ENCODE measurements around the gene RFTN1.

RFTN1 gene

DNA sequence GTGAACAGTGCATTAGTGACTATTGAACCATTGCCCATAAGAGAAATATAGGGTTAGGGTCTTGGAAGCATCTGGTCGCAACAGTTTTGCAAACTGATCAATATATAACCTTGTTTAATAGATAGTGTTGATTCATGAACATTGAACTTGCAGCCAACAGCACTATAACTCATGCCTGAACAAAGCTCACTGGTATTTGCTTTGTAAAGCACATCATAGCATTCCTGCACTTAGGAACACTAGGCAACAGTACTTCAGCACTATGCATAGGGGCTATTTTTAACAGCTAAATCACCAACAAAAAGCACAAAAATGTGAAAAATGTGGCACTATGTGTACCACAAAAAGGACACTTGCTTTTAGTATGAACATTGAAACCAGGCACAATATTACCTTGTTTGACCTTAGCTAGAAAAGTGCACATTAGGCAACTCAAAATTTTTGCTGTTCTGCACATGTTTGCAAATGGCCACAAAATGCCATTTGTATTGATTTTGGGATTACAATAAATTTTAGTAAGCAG is 180.5 kb downstream of the RFTN1 start:
- Histone ChIP-seq H3K27me3 (ENCODE audit: control insufficient read depth, insufficient read depth, low read length) (no peaks in the 10 kb centered on the region), H3K9me3 (ENCODE audit: control insufficient read depth, insufficient read depth, low read depth, low read length) (peaks cover 9% of the 10 kb centered on the region), H3K36me3 (ENCODE audit: control insufficient read depth, insufficient read depth, low read length) (peaks cover 29% of the 10 kb centered on the region), H3K4me1 (ENCODE audit: control insufficient read depth, insufficient read depth, low read length) (no peaks in the 10 kb centered on the region), H3K9ac (ENCODE audit: low read length) (no peak overlapping the region), H3K27ac (ENCODE audit: low read depth, low read length) (no peak overlapping the region), H3K4me3 (ENCODE audit: low read depth, low read length) (no peak overlapping the region)

DNA sequence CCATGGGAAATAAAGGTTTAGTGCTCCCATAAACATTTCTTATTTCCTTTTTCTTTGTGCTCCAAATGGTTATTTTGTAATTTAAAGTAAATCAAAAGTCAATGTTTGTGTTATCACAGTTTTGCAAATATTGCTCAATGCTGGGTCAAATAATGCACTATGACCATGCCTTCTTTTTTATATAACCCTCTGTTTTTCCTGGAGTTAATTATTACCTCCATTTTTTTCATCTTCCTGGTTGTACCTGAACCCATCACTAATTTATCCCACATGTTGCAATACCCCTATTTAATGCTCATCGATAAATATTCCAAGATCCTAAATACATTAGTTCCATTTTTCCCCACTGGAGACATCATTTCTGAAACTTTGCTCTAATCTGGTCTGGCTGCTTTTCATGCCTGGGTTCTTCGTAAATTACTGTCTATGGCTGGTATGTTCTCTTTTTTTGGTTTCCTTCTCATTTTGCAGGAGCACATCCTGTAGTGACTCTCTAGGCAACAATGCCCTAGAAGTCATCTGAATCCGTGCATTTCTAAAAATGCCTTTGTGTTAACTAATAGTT is 182.1 kb downstream of the RFTN1 start:
- H3K4me1 ChIP-seq (ENCODE audit: control insufficient read depth, insufficient read depth, low read length) = no peaks in the 10 kb centered on the region

DNA sequence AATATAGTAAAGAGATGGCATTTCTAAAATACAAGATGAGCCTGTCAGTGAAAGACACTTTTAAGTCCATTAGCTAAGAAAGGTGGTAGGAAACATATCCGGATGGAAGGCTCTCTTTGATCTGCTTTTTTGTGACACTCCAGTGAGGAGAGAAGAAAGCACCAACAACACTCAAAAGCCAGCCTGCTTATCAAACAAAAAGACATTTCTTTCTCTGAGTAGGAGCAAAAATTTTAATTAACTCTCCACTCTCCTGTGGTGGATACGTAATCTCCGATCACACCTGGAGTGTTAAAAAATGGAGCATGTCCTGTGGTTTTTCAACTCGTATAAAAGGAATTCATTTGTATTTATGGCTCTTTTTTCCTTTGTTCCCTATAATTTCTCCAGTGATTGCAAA is 183.1 kb downstream of the RFTN1 start:
- no peaks in the 10 kb centered on the region for H3K27me3 ChIP-seq (ENCODE audit: control insufficient read depth, insufficient read depth, low read length)
- peaks cover 9% of the 10 kb centered on the region for H3K9me3 ChIP-seq (ENCODE audit: control insufficient read depth, insufficient read depth, low read depth, low read length)
- H3K36me3 ChIP-seq (ENCODE audit: control insufficient read depth, insufficient read depth, low read length) = peaks cover 27% of the 10 kb centered on the region
- H3K4me3 ChIP-seq (ENCODE audit: low read depth, low read length) = no peak overlapping the region
- H3K9ac ChIP-seq (ENCODE audit: low read length) = no peak overlapping the region
- H3K27ac ChIP-seq (ENCODE audit: low read depth, low read length) = no peak overlapping the region
- H3K4me1 ChIP-seq (ENCODE audit: control insufficient read depth, insufficient read depth, low read length) = no peaks in the 10 kb centered on the region

More for the DNA sequence above, 182.1 kb downstream of the RFTN1 start:
- Histone ChIP-seq H3K9me3 (ENCODE audit: control insufficient read depth, insufficient read depth, low read depth, low read length) (peaks cover 9% of the 10 kb centered on the region), H3K36me3 (ENCODE audit: control insufficient read depth, insufficient read depth, low read length) (peaks cover 24% of the 10 kb centered on the region), H3K27ac (ENCODE audit: low read depth, low read length) (no peak overlapping the region), H3K9ac (ENCODE audit: low read length) (no peak overlapping the region), H3K4me3 (ENCODE audit: low read depth, low read length) (no peak overlapping the region), H3K27me3 (ENCODE audit: control insufficient read depth, insufficient read depth, low read length) (no peaks in the 10 kb centered on the region)

DNA sequence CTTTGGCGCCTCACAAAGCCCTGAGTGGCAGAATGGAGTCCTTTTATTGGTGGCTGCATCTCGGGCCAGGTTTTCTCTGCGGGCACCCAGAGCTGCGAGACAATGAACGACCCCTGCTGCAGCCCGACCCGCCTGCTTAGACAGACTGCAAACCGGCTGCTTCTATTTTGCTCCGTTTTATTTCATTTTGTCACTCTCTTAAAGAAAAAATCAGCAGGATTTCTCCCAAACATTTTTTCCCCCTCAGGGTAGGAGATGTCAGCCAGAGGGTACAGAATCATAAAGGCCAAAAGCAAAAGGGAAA is 183.7 kb downstream of the RFTN1 start:
- H3K4me3 ChIP-seq (ENCODE audit: low read depth, low read length) = no peak overlapping the region
- H3K9me3 ChIP-seq (ENCODE audit: control insufficient read depth, insufficient read depth, low read depth, low read length) = peaks cover 9% of the 10 kb centered on the region
- H3K27ac ChIP-seq (ENCODE audit: low read depth, low read length) = no peak overlapping the region
- H3K4me1 ChIP-seq (ENCODE audit: control insufficient read depth, insufficient read depth, low read length) = no peaks in the 10 kb centered on the region
- H3K27me3 ChIP-seq (ENCODE audit: control insufficient read depth, insufficient read depth, low read length) = no peaks in the 10 kb centered on the region
- no peak overlapping the region for H3K9ac ChIP-seq (ENCODE audit: low read length)
- H3K36me3 ChIP-seq (ENCODE audit: control insufficient read depth, insufficient read depth, low read length) = peaks cover 28% of the 10 kb centered on the region

DNA sequence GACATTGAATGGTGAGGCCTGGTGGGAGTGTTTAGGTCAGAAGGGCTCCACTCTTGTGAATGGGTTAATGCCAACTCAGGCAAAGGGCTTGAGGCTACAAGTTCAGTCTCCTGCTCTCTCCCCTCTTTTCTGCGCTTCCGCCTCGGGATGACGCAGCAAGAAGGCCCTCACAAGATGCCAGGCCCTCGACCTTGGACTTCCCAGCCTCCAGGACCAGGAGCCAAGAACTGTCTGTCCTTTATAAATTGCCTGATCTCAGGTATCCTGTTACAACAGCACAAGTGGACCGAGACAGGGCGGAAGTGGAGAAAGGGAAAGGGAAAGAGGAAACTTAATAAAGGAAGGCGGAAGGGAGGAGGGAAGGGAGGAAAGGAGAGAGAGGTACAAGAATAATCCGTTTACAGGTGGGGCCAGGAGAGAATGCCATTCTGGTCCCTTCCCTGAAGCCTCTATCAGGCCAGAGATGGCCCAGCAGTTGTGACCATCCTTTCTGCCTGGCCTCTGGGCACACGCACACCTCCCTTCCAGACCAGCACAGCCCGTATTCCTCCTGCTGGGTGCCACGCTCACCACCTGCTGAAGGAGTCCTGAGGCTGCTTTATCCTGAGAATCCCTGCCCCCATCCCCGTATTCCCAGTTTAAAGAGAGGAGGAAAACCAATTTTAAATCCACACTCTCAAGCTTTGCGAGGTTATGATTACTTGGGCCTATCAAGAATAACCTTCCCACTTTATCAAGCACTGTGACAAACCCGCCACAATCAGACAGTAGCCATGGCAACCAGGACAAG is 184.3 kb downstream of the RFTN1 start:
- H3K9ac ChIP-seq (ENCODE audit: low read length) = no peak overlapping the region
- no peaks in the 10 kb centered on the region for H3K27me3 ChIP-seq (ENCODE audit: control insufficient read depth, insufficient read depth, low read length)
- no peak overlapping the region for H3K27ac ChIP-seq (ENCODE audit: low read depth, low read length)
- peaks cover 27% of the 10 kb centered on the region for H3K36me3 ChIP-seq (ENCODE audit: control insufficient read depth, insufficient read depth, low read length)
- H3K9me3 ChIP-seq (ENCODE audit: control insufficient read depth, insufficient read depth, low read depth, low read length) = peaks cover 9% of the 10 kb centered on the region
- H3K4me1 ChIP-seq (ENCODE audit: control insufficient read depth, insufficient read depth, low read length) = no peaks in the 10 kb centered on the region
- no peak overlapping the region for H3K4me3 ChIP-seq (ENCODE audit: low read depth, low read length)

DNA sequence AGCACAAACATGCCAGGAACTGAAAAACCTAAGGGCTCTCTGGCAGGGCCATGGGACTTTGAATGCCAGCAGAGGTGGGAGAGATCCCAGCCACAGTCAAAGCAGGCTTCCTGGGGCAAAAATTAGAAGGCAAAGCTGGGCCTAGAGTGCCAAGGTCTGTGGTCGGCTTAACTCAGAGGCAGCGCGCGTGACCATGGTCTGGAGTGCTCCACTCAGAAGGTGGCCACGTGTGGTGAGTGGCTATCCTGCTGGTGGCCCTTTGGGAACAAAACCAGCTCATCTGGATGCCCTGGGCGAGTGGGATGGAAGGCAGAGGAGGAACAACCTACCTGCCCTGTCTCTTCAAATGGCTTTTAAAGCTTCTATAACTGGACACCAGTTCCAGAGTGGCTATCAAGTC is 185.4 kb downstream of the RFTN1 start:
- H3K36me3 ChIP-seq (ENCODE audit: control insufficient read depth, insufficient read depth, low read length) = peaks cover 31% of the 10 kb centered on the region
- peaks cover 9% of the 10 kb centered on the region for H3K9me3 ChIP-seq (ENCODE audit: control insufficient read depth, insufficient read depth, low read depth, low read length)
- H3K9ac ChIP-seq (ENCODE audit: low read length) = no peak overlapping the region
- H3K4me1 ChIP-seq (ENCODE audit: control insufficient read depth, insufficient read depth, low read length) = no peaks in the 10 kb centered on the region
- H3K4me3 ChIP-seq (ENCODE audit: low read depth, low read length) = no peak overlapping the region
- H3K27ac ChIP-seq (ENCODE audit: low read depth, low read length) = no peak overlapping the region
- no peaks in the 10 kb centered on the region for H3K27me3 ChIP-seq (ENCODE audit: control insufficient read depth, insufficient read depth, low read length)

DNA sequence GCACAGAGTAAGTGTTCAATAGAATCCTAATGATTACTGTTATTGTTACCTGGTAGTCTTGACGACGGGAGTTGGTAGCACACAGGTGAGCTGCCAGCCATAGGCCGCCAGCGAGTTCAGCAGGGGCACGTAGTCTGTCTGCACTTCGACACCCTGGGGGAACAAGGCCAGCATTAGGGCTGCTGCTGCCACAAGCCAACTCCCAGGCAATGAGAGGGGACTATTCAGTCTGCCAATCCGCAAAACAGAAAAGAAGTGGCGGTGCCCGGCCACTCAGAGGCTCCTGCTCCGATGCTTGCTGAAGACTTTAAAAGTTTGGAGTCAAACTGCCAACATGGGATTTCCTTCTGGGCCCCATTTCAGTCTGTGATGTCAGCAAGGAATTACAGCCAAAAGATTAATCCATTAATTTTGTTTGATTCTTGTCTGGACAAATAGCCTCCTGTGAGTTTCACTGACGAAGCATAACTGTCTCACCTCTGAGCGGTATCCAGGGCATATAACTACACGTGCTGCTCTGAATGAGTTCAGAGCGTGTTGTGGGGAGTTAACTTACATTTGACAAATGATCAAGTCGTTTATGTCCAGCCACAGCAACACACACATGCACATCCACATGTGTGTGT is 186.7 kb downstream of the RFTN1 start:
- Histone ChIP-seq H3K36me3 (ENCODE audit: control insufficient read depth, insufficient read depth, low read length) (peaks cover 33% of the 10 kb centered on the region), H3K27me3 (ENCODE audit: control insufficient read depth, insufficient read depth, low read length) (no peaks in the 10 kb centered on the region), H3K4me3 (ENCODE audit: low read depth, low read length) (no peak overlapping the region), H3K27ac (ENCODE audit: low read depth, low read length) (no peak overlapping the region), H3K9me3 (ENCODE audit: control insufficient read depth, insufficient read depth, low read depth, low read length) (peaks cover 9% of the 10 kb centered on the region), H3K9ac (ENCODE audit: low read length) (no peak overlapping the region), H3K4me1 (ENCODE audit: control insufficient read depth, insufficient read depth, low read length) (no peaks in the 10 kb centered on the region)

DNA sequence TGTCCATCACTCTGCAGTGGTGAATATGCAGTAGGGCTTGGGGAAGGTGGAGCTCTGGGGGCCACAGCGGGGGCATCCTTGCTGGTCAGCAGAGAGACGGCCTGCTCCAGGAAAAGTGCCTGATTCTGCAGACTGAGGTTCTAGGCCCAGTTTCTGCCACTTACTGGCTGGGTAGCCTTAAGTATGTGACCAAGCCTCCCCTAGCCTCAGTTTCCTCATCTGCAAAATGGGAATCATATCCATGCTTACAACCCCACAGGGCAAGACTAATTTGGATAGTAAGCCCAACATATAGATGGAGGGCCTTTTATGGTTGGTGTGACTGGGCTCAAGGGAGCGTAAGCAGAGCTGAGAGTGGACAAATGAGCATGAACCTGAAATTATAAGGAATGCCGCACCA is 187.6 kb downstream of the RFTN1 start:
- Histone ChIP-seq H3K4me3 (ENCODE audit: low read depth, low read length) (no peak overlapping the region), H3K9ac (ENCODE audit: low read length) (no peak overlapping the region), H3K27me3 (ENCODE audit: control insufficient read depth, insufficient read depth, low read length) (no peaks in the 10 kb centered on the region), H3K4me1 (ENCODE audit: control insufficient read depth, insufficient read depth, low read length) (no peaks in the 10 kb centered on the region), H3K9me3 (ENCODE audit: control insufficient read depth, insufficient read depth, low read depth, low read length) (no peaks in the 10 kb centered on the region), H3K27ac (ENCODE audit: low read depth, low read length) (no peak overlapping the region), H3K36me3 (ENCODE audit: control insufficient read depth, insufficient read depth, low read length) (peaks cover 32% of the 10 kb centered on the region)

DNA sequence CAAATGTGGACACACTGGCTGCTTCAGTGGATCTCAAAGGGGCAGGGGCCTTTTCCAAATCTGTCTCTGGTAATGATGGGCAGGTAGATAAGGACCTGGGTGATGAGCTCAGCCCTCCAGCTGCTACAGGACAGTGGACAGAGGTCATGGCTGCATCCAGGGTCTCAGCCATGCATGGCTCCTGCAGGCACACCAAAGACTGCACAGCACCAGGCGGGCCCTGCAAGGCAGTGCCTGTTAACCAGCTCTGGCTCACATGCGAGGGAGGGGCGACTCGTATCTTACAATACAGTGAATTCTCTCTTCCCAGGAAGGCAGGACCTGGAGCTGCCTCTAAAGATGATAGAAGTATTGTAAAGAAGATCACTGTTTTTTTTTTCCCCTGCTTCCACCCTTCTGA is 189.8 kb downstream of the RFTN1 start:
- Histone ChIP-seq H3K4me1 (ENCODE audit: control insufficient read depth, insufficient read depth, low read length) (no peaks in the 10 kb centered on the region), H3K27me3 (ENCODE audit: control insufficient read depth, insufficient read depth, low read length) (no peaks in the 10 kb centered on the region), H3K9me3 (ENCODE audit: control insufficient read depth, insufficient read depth, low read depth, low read length) (no peaks in the 10 kb centered on the region), H3K9ac (ENCODE audit: low read length) (no peak overlapping the region), H3K4me3 (ENCODE audit: low read depth, low read length) (no peak overlapping the region), H3K36me3 (ENCODE audit: control insufficient read depth, insufficient read depth, low read length) (peaks cover 37% of the 10 kb centered on the region), H3K27ac (ENCODE audit: low read depth, low read length) (no peak overlapping the region)

DNA sequence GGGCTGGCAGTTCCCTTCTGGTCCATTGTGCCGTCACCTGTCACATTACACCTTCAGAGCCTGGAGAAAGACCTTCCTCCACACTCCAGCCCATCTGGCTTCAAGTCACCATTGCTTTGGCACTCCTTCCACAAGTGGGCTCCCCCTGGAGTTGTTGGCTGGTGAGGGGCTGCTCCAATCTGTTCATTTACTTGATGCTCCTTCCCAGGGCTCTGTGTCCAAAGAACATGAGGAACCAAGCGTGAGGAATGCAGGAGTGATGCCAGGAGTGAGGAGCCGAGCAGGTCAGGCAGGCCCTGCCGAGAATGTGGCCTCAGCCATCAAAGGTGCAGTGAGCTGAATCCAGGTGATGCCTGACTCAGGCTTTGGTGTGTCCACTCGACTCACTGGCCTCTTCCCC is 191.3 kb downstream of the RFTN1 start:
- H3K27me3 ChIP-seq (ENCODE audit: control insufficient read depth, insufficient read depth, low read length) = no peaks in the 10 kb centered on the region
- H3K4me3 ChIP-seq (ENCODE audit: low read depth, low read length) = no peak overlapping the region
- H3K9me3 ChIP-seq (ENCODE audit: control insufficient read depth, insufficient read depth, low read depth, low read length) = no peaks in the 10 kb centered on the region
- H3K36me3 ChIP-seq (ENCODE audit: control insufficient read depth, insufficient read depth, low read length) = peaks cover 38% of the 10 kb centered on the region
- no peaks in the 10 kb centered on the region for H3K4me1 ChIP-seq (ENCODE audit: control insufficient read depth, insufficient read depth, low read length)
- H3K9ac ChIP-seq (ENCODE audit: low read length) = no peak overlapping the region
- H3K27ac ChIP-seq (ENCODE audit: low read depth, low read length) = no peak overlapping the region

DNA sequence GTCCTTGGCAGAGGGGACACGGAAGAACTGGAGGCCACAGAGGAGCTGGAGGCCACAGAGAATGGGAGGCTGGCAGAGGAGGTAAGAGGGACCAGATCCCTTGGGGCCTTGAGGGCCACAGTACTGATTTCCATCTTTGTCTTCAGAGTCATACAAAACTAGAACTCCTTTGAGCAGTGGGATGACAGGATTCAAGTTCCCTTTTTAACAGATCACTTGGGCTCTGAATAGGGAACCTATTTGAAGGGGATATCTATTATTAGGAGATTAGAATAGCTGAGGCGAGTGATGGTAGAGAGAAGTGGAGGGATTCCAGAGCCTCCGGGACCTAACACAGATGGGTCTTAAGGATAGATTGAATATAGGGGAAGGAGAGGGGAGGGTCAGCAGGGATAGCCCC is 192.8 kb downstream of the RFTN1 start:
- no peaks in the 10 kb centered on the region for H3K4me1 ChIP-seq (ENCODE audit: control insufficient read depth, insufficient read depth, low read length)
- H3K36me3 ChIP-seq (ENCODE audit: control insufficient read depth, insufficient read depth, low read length) = peaks cover 50% of the 10 kb centered on the region
- no peak overlapping the region for H3K27ac ChIP-seq (ENCODE audit: low read depth, low read length)
- H3K9me3 ChIP-seq (ENCODE audit: control insufficient read depth, insufficient read depth, low read depth, low read length) = no peaks in the 10 kb centered on the region
- H3K9ac ChIP-seq (ENCODE audit: low read length) = no peak overlapping the region
- H3K4me3 ChIP-seq (ENCODE audit: low read depth, low read length) = no peak overlapping the region
- H3K27me3 ChIP-seq (ENCODE audit: control insufficient read depth, insufficient read depth, low read length) = no peaks in the 10 kb centered on the region

All from HUES6 (cell line).